Measurements from ENCODE around the gene SF3B4. TPM values are rescaled to one million over a fixed set of nuclear protein-coding genes. Genes with fewer than 3 reads are reported as not detected.

Gene SF3B4, protein sequence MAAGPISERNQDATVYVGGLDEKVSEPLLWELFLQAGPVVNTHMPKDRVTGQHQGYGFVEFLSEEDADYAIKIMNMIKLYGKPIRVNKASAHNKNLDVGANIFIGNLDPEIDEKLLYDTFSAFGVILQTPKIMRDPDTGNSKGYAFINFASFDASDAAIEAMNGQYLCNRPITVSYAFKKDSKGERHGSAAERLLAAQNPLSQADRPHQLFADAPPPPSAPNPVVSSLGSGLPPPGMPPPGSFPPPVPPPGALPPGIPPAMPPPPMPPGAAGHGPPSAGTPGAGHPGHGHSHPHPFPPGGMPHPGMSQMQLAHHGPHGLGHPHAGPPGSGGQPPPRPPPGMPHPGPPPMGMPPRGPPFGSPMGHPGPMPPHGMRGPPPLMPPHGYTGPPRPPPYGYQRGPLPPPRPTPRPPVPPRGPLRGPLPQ
- total RNA-seq = 10 to 100 TPM; 14.9 to 21.6 (median 18.3) TPM

GRCh38 chr1:149927563-149928400, at the start of gene SF3B4:
SF3B4 (minus strand) TSS chr1:149927803; CDS start chr1:149927759, 44 bp downstream.
- peak within 1 kb of the TSS; percentile 69 for H3K4me3 ChIP-seq (ENCODE audit: low read depth, poor library complexity, severe bottlenecking)
- intact Hi-C loops (cut with DNase I; ENCODE audit: low total_unique reads) = no loop called here
- DNase-seq (ENCODE audit: low spot score in 2 of 2) = peak; percentile 96 to 99
- 0% methylated on average over 43 to 46 of the region's 47 CpGs for WGBS, 2 donors
- TF ChIP-seq POLR2A (IDR thresholded peaks at IDR 0.05) = peak in 1 of 2 donors; percentile 81
- TF ChIP-seq, protein P1, sequence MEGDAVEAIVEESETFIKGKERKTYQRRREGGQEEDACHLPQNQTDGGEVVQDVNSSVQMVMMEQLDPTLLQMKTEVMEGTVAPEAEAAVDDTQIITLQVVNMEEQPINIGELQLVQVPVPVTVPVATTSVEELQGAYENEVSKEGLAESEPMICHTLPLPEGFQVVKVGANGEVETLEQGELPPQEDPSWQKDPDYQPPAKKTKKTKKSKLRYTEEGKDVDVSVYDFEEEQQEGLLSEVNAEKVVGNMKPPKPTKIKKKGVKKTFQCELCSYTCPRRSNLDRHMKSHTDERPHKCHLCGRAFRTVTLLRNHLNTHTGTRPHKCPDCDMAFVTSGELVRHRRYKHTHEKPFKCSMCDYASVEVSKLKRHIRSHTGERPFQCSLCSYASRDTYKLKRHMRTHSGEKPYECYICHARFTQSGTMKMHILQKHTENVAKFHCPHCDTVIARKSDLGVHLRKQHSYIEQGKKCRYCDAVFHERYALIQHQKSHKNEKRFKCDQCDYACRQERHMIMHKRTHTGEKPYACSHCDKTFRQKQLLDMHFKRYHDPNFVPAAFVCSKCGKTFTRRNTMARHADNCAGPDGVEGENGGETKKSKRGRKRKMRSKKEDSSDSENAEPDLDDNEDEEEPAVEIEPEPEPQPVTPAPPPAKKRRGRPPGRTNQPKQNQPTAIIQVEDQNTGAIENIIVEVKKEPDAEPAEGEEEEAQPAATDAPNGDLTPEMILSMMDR (IDR thresholded peaks at IDR 0.05) = no peak

- no peak for DNase-seq (ENCODE audit: low spot score in 2 of 2)
- 86 to 87% methylated on average over 3 of the region's 3 CpGs for WGBS, 2 donors
- TF ChIP-seq, protein P1 (IDR thresholded peaks at IDR 0.05) = no peak
- no peak for TF ChIP-seq POLR2A (IDR thresholded peaks at IDR 0.05)
- H3K4me3 ChIP-seq (ENCODE audit: low read depth, poor library complexity, severe bottlenecking) = no peak overlapping the region
- intact Hi-C loops (cut with DNase I; ENCODE audit: low total_unique reads) = no loop called here
Observed at GRCh38 chr1:149977345-149977744, 49.7 kb upstream of the SF3B4 start.

DNA sequence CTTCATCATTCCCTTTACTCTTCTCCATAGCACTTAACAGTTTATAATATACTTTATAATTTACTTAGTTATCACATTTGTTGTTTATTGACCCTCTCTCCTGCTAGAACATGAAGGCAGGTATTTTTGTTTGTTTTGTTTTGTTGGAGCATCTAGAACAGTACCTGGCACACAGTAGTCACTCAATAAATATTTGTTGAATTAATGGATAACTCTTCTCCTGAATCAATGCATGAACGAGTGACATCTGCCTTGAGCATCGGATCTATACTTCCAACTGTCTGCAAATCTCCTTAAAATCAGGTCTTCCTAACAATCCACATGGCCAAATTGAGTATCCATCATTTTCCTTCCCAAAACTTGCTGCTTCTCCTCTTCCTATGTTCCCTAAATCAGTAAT, 44.9 kb upstream of the SF3B4 start:
- intact Hi-C loops (cut with DNase I; ENCODE audit: low total_unique reads) = no loop called here
- no peak for DNase-seq (ENCODE audit: low spot score in 2 of 2)
- 92 to 94% methylated on average over 2 of the region's 2 CpGs for WGBS, 2 donors

GRCh38 chr1:149967646-149968045, 40.0 kb upstream of the SF3B4 start:
- intact Hi-C loops (cut with DNase I; ENCODE audit: low total_unique reads) = loop anchor here (10.0 kb wide), 1 partner anchor 207 kb away; no protein-coding TSS in a partner anchor
- no peak for DNase-seq (ENCODE audit: low spot score in 2 of 2)
- no peak overlapping the region for H3K4me3 ChIP-seq (ENCODE audit: low read depth, poor library complexity, severe bottlenecking)
- no peak for TF ChIP-seq POLR2A (IDR thresholded peaks at IDR 0.05)
- TF ChIP-seq, protein P1 (IDR thresholded peaks at IDR 0.05) = no peak

More for the DNA sequence above, 44.9 kb upstream of the SF3B4 start:
- H3K4me3 ChIP-seq (ENCODE audit: low read depth, poor library complexity, severe bottlenecking) = no peak overlapping the region
- TF ChIP-seq POLR2A (IDR thresholded peaks at IDR 0.05) = no peak
- TF ChIP-seq, protein P1 (IDR thresholded peaks at IDR 0.05) = no peak

DNA sequence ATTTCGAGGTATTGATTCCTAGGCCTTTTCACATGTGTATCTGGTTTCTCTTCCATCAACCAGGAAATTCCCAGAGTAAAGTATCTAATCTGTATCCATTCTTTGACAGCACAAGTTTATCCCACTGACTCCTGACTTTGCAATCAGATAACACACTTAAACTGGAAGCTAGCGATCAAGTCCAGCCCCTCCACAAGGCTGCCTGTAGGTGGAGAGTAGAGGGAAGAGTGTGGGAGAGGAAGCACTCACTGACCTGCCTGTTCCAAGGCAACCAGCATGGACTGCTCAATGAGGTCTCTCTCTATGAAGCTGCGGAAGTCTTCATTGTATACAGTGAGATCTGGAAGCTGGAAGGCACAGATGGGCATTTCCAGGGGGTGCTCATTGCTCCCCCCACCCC, 39.4 kb upstream of the SF3B4 start:
- intact Hi-C loops (cut with DNase I; ENCODE audit: low total_unique reads) = loop anchor here (10.0 kb wide), 1 partner anchor 208 kb away; no protein-coding TSS in a partner anchor

More for the DNA sequence above, 39.4 kb upstream of the SF3B4 start:
- no peak for DNase-seq (ENCODE audit: low spot score in 2 of 2)
- TF ChIP-seq POLR2A (IDR thresholded peaks at IDR 0.05) = no peak
- TF ChIP-seq, protein P1 (IDR thresholded peaks at IDR 0.05) = no peak
- WGBS, 2 donors = 91 to 95% methylated on average over 3 of the region's 3 CpGs
- H3K4me3 ChIP-seq (ENCODE audit: low read depth, poor library complexity, severe bottlenecking) = no peak overlapping the region

All from lower leg skin (tissue), 4 donors.